SK-MEL-5 (cell line): ENCODE results near the gene IYD. TPM values are rescaled to one million over a fixed set of nuclear protein-coding genes. Genes with fewer than 3 reads are reported as not detected.
"Not testable (repeated sequence)": the region's sequence is repeated elsewhere in the genome, so short reads cannot be mapped to it uniquely, and the experiment has no call there.

ENCODE experiments used
- DNase-seq: peaks from one replicate; pipeline ENCODE4 v3.0.0-alpha.2; 2016; ENCODE audit warnings: low read depth, low spot score
- in situ Hi-C: cut with HindIII; loops from 2 replicates; pipeline ENCODE4 v1.10.0; 2016; ENCODE audit warnings: low sequenced_read_pairs, high pct_unique_total_duplicates, low pct_unique_long_range_greater_than_20kb
- total RNA-seq: library from RNA; depleted of rRNA; stranded (reverse); fragments of >200 nt; shearing (Covaris generic); gene quantifications from 2 replicates; pipeline ENCODE4 v1.2.3, GENCODE V29; 2014

Gene IYD
- total RNA-seq, 1 experiment from 2014 or later: not detected

DNA sequence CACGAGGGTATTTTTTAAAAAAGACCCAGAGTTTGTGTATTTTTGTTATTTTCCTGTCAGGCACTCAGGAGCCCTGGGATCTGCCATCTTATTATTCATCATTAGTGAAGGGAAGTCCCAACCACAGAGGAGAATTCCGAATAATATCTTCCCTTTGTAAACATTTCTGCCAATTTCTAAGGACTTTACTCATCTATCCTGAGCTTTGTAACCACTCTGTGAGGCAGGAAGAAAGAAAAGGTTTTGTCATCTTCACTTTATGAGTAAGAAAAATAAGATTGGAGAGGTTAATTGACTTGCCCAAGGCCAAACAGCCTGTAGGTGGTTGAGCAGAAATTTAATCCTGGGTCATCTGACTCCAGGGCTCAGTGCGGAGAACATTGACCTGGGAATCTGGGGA lies 23.0 kb upstream of the IYD start:
- no peak for DNase-seq
- in situ Hi-C loops: no loop called here

DNA sequence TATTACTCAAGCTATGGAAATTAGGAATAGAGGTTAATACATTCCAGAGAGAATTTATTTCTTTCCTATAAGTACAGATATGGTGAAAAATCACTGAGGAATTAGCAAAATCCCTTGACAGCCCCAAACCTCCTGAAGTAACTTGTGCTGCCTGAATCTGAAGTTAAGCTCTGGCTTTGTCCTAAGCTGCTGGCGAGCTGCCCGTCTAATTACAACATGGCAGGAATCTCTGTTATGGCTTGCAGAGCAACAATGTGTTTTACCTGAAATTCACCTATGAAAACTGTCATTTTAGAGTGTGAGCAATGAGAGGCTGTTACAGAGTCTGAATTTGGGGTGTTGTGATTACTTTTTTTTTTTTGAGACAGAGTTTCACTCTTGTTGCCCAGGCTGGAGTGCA lies 22.5 kb upstream of the IYD start:
- no peak for DNase-seq
- in situ Hi-C loops: no loop called here

DNA sequence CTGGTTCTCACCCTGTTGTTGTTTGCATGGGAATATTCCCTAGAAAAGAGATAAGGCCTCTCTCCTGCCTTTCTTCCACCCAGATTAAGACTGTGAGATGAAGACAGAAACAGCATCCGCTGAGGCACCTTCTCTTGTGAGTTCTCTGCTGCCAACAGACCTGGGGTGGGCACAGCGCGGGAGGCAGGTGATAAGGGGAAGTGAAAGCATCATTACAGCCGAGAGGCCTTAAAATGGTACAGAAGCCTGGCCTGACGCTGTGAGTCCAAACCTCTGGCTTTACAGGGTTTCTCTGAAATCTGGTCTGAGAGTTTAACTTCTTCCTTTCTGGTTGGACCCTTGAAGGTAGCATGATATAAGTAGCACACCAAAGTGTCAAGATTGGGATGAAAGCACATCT lies 21.0 kb upstream of the IYD start:
- no peak for DNase-seq
- in situ Hi-C loops: no loop called here

DNA sequence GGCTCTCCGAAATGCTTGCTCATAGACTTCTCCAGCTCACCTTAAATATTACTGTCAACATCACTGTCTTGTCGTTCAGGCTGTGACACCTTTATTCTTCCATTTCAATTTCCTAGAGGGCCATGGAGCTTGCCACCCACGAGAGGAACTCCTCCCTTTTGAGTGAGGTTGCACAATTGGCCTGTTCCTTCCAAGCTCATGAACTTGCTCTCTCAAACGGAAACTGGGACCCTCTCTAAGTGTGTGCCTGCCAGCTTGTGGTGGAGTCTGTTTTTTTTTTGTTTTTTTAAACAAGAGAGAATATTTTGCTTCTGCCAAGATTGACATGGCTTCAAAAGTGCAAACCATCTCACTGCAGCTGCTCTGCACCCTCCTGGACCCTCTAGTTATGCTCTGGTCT lies 19.3 kb upstream of the IYD start:
- no peak for DNase-seq
- in situ Hi-C loops: no loop called here

DNA sequence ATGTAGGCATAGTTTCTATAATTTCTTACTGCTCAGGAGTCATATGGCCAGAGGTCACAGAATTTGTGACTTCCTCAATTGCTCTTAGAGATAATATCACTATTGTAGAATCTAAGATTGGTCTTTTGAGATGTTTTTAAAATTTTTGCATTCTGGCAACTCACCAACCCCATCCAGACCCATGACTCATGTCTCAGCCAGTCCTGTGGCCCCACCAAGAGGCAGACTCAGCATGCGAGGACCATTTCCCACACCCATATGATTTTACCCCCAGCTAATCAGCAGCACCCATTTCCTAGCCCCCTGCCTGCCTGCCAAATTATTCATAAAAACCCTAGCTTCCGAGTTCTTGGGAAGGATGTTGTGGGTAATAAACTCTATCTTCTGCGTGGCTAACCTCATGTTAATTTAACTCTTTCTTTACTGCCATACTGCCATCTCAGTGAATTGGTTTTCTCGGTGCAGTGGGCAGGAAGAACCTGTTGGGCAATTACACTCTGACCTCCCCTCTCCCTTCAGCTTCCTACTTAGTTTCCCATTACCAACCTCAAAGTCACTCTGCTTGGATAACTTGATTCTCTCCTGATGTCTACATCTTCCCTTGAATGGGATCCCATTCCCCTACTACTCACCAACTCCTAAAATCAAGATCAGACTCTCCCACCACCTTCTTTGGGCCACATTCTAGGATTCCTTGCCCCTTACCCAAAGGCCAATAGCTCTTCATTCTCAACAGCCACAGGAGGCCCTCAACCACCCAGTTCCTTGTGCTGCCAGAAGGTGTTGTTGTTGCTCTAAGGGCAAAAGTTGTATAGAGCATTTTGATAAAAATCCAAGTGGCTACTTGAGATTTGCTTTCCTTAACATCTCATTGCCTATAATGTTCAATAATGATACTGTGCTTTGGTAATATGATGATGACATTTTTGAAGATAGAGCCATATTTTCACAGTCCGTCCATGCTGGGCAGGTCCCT lies 16.2 kb upstream of the IYD start:
- in situ Hi-C loops: no loop called here
- peak; percentile 12 for DNase-seq

DNA sequence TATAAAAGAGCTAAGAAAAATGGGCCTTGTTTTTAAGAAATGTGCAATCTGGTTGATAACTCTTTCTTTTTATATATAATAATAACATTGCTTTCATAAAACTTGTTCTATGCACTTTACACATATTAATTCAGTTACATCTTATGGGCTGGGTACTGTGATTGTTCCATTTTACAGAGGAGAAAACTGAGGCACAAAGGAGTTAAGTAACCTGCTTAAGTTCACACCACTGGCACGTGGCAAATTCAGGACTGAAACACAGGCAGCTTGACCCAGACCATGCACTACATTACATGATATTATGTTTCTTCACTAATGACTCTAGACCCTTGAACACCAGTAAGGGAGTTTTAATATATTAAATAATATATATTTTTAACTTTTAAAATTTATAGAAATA lies 15.4 kb upstream of the IYD start:
- no peak for DNase-seq
- in situ Hi-C loops: no loop called here

DNA sequence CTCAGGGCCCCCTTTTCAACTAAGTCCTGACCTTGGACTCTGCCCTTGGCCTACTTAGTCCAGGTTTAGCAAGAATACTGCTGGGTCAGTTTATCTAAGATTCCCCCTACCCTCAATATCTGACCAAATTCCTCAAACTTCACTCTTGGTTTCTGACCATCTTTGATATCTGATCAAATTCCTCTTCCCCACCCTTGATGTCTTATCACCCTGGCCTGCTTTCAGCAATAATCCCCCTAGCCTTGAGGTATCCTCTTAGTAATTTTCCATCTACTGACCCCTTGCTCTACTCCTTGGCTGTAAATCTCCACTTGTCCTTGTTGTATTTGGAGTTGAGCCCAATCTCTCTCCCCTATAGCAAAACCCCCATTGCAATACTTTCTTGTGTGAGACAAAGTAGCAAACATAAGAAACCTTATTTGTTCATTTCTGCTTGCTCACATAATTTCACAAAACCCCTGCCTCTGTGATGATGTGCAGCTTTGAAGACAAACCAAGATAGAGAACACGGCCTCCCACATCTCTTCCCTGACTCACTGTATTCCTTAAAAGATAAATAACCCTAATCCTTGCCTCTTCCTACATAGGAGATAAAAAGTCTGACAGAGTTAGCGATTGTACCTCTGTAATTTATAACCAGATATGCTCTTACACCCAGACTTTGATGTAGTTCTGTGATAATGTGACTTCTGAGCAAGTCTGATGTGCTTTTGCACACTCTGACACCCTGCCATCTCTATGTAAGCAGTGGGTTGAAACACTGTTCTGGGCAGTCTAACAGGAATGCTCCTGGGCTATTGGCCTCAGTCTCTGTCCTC lies 13.8 kb upstream of the IYD start:
- in situ Hi-C loops: no loop called here
- DNase-seq: no peak

DNA sequence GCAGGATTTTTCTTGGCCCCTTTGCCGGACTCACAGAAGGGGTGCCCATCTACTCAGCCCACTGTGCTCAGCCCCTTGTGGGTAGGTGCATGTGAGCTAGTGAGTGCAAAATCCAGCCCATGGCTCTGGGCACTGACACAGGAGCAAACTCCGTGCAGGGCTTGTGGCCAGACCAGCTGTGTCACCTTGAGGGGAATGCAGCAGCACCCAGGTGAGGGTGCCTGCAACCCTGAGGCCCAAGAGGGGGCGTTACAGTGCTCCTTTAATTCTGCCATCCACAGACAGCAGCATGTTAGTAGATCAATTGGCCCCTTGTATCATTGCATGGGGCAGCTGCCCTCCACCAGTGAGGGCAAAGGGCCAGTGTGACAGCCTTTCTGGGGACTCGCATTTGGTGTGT lies 12.9 kb upstream of the IYD start:
- no peak for DNase-seq
- in situ Hi-C loops: no loop called here

DNA sequence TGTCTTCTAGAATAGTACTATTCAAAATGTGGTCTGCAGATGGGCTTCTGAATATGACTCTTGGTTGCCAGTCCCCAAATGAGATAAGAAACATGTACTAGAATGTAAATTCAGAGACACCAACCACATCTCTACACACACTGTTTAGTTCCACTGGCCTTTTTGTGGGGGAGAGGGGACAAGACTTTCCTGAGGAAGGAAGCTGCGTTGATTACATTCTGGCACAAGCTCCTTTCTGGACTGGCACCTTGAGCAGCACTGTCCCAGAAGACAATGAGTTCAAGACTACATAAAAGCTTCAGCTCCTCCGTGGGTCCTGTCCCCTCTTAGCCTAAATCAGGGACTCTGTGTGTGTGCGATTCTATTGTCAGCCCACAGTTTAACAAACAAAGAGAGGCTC lies 6.9 kb upstream of the IYD start:
- in situ Hi-C loops: no loop called here
- no peak for DNase-seq

DNA sequence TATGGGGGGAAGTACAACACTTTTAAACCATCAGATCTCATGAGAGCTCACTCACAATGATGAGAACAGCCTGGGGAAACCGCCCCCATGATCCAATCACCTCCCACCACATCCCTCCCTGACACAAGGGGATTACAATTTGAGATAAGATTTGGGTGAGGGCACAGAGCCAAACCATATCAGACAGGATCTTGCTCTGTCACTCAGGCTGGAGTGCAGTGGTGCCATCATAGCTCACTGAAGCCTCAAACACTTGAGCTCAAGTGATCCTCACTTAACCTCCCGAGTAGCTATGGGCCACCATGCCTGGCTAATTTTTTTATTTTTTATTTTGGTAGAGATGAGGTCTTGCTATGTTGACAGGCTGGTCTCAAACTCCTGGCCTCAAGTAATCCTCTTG lies 5.1 kb upstream of the IYD start:
- DNase-seq: no peak
- in situ Hi-C loops: no loop called here

DNA sequence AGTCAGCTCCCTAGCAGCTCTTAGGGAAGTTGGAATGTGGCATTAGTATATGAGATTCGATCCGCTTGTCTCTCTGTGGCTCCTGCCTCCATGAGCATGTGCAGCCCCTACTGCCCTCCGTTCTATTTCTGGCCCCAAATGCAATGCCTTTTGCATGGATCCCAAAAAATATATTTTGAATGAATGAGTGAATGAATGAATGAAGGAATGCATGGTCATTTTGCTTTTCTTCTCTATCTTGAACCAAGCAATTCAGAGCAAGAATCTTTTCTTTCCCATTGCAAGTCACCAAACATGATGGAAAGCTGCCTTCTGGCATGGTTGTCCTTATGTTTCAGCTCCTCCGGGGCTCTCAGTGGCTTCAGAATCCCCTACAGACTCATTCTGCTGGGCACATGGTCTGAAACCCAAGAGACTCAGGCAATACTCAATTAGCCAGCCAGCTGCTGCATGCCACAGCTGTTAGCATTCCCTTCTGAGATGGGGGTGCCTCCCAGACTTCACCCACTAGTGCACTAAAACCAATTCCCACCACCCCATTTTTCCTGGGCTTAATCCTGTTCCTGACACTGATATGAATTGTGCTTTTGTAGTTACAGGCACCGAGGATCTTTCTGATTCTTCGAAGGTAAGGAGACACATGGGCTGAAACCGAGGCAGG lies 2.6 kb upstream of the IYD start:
- in situ Hi-C loops: no loop called here
- DNase-seq: no peak

DNA sequence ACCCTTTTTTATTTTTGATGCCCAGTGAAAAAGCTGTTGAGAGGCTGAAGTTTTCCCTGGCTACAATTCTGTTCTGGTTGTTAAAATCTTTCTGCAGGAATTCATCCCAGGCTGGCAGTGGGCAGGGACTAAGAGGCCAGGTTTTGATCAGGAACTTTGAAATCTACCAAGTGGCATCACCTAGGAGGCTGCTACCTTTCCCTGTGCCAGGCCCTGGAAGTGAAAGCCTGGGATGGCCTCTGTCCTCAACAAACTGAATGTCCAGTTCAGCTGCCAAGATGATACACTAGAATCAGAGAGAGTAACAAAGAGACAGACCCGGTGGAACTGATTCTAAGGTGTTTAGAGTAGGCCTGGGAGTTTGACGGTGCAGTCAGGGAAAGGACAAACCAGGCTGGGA lies 596 bp downstream of the IYD start:
- in situ Hi-C loops: no loop called here
- DNase-seq: no peak

DNA sequence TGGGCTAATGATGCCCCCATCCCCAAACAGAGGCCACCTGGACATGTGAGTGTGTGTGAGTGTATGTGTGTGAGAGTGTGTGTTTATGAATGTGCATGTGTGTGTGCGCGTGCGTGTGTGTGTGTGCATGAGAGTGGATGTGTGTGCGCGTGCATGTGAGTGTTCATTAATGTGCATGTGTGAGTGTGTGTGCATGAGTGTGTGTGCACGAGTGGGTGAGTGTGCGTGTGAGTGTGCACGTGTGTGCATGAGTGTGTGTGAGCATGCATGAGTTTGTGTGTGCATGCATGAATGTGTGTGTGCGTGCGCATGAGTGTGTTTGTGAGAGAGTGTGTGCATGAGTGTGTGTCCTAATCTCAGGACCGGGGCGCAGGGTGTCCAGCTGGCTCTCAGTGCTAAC lies 1.3 kb downstream of the IYD start:
- DNase-seq: no peak
- in situ Hi-C loops: no loop called here

DNA sequence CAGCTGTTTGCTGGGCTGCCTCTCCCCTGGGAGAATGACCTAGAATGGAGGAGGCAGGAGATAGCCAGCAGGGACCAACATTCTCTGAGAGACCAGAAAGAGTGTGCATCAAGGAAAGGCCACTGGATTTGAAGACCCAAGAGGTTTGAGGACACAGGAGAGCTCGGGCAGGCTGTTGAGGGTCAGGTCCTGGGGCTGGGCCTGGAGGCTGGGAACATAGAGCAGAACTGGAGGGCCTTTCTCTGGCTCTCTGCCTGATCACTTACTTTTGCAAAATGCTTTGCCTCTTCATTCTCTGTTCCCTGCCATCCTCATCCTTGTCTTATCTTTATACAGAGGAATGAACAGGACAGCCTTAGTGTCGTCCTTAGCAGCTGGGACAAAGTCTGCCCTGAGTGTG lies 2.5 kb downstream of the IYD start:
- in situ Hi-C loops: no loop called here
- DNase-seq: no peak

DNA sequence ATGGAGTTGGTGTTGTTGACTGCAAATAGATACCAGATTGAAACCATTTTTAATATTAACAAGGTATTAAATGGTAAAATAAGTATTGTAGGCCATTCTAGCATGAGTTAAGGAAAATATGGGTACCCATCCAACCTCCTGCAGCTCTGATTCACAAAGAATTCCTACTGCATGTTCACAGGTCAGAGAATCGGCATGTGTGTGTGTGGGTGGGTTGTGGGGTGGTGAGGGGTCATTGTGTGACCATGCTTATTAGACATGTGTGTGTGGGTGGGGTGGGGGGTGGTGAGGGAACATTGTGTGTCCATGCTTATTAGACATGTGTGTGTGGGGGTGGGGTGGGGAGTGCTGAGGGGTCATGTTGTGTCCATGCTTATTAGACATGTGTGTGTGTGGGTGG lies 3.2 kb downstream of the IYD start:
- in situ Hi-C loops: no loop called here
- DNase-seq: no peak

DNA sequence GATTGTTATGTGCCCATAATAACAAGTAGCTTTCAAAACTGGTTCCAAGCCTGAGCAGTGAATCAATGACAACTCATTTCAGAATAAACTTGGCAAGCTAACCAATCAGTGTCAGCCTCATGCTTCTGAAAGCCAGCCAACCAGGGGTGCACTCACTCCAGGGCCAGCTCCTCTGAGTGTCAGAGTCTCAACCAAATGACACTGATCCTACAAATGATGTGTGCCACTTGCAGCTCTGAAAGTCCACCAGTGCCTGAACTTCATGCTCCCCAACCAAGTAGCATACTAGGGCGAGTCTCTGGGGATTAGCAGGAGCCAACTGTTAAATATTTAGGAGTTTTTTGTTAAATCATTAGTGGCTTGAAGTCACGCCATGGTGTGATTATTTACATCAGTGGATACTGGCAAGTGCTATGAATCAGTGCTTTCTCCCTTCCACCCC lies 4.5 kb downstream of the IYD start:
- no peak for DNase-seq
- in situ Hi-C loops: no loop called here

DNA sequence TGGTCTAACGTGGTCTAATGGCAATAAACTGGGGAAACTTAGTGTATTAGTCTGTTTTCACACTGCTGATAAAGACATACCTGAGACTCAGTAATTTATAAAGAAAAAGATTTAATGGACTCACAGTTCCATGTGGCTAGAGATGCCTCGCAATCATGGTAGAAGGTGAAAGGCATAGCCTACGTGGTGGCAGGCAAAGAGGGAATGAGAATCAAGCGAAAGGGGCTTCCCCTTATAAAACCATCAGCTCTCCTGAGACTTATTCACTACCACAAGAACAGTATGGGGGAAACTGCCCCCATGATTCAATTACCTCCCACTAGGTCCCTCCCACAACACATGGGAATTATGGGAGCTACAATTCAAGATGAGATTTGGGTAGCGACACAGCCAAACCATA lies 5.5 kb downstream of the IYD start:
- in situ Hi-C loops, DNase-seq: not testable (repeated sequence)

DNA sequence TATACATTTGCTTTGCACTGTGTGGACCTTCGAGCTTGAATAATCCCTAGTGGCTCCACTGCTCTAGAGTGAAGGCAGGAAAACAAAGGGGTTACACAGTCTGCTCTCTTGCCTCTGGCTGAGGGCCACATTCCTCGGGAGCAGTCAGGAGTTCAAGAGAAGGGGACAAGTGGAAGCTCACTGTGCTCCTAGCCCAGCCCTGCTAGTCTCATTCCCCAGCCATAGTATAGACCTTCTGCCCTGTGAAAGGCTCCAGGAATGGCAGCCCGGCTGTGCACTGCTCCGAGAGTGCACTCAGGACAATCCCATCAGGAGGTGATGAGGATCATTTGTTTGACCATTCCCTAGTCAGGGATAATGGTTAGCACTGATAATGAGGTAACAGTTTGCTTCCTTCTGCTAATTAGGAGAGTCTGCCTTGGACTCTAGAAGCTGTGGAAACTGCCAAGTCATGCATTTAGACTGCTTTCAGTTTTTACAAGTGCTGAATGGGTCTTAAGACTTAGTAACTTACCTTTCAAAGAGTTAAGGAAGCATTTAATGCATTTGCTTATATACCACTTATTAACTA lies 8.5 kb downstream of the IYD start:
- in situ Hi-C loops: no loop called here
- peak; percentile 91 for DNase-seq
